Right lobe of liver (tissue), 4 donors: Measurements from ENCODE around the gene ZNF791.

ENCODE experiments used
- CTCF ChIP-seq, 4 donors: fragments of 200-600 bp in 3 of 4; fragments of 450-650 bp in 1 of 4; IDR thresholded peaks; one replicate each; pipeline versions ENCODE4 v1.5.1 to v1.8.0; 2016 to 2022; ENCODE audit warnings: antibody characterized with exemption in 4 of 4, mild to moderate bottlenecking in 2 of 4
- POLR2A ChIP-seq: fragments of 450-650 bp; IDR thresholded peaks from one replicate; pipeline ENCODE4 v1.6.1; 2017; ENCODE audit warnings: antibody characterized with exemption, mild to moderate bottlenecking
- donor health status: DM: no; HTN: no; CAD: no.
- donor health status: DM: no; HTN: no; CAD: no.
- donor health status: DM: no; HTN: yes; CAD: no.

DNA sequence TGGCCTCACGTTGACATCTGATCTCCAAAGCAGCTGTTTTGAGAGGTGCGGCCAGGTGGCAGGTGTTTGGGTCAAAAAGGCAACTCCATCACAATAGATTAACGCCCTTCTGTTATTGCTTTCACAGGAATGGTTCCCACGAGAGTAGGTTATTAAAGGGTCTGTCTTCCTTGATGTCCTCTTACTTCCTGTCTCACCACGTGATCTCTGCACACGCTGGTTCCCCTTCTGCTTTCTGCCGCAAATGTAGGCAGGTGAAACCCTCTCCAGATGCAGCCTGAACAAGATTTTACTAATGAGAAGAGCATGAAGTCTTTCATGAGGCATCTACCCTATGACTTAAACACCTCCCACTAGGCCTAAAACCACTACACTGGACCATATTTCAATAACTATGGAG lies 36.7 kb upstream of the ZNF791 start:
- TF ChIP-seq CTCF (IDR thresholded peaks at IDR 0.05), result no peak
- TF ChIP-seq POLR2A, result no peak
